Lower leg skin (tissue), 3 donors: ENCODE results near the gene MYO18B.

ENCODE experiments used
- POLR2A ChIP-seq, 2 donors: fragments of 450-650 bp; IDR thresholded peaks; one replicate each; pipeline ENCODE4 v1.6.1; 2016 to 2017; ENCODE audit warnings: antibody characterized with exemption in 2 of 2, mild to moderate bottlenecking in 1 of 2, moderate library complexity in 1 of 2
- TF ChIP-seq, protein P1 (sequence below), 3 donors: fragments of 450-650 bp; IDR thresholded peaks; one replicate each; pipeline ENCODE4 v1.5.1; 2016; ENCODE audit warnings: antibody characterized with exemption in 3 of 3, mild to moderate bottlenecking in 3 of 3, moderate library complexity in 2 of 3

- TF ChIP-seq POLR2A (IDR thresholded peaks at IDR 0.05) = no peak
- TF ChIP-seq, protein P1, sequence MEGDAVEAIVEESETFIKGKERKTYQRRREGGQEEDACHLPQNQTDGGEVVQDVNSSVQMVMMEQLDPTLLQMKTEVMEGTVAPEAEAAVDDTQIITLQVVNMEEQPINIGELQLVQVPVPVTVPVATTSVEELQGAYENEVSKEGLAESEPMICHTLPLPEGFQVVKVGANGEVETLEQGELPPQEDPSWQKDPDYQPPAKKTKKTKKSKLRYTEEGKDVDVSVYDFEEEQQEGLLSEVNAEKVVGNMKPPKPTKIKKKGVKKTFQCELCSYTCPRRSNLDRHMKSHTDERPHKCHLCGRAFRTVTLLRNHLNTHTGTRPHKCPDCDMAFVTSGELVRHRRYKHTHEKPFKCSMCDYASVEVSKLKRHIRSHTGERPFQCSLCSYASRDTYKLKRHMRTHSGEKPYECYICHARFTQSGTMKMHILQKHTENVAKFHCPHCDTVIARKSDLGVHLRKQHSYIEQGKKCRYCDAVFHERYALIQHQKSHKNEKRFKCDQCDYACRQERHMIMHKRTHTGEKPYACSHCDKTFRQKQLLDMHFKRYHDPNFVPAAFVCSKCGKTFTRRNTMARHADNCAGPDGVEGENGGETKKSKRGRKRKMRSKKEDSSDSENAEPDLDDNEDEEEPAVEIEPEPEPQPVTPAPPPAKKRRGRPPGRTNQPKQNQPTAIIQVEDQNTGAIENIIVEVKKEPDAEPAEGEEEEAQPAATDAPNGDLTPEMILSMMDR (IDR thresholded peaks at IDR 0.05) = no peak
These were observed 127.8 kb downstream of the MYO18B start for GRCh38 chr22:25869771-25870170.
